Measurements from ENCODE around the gene ROR2. TPM values are rescaled to one million over a fixed set of nuclear protein-coding genes. Genes with fewer than 3 reads are reported as not detected.

The ROR2 gene
- total RNA-seq, 4 donors from 2014 or later: 4.2 to 23.2 (median 11.2) TPM

DNA sequence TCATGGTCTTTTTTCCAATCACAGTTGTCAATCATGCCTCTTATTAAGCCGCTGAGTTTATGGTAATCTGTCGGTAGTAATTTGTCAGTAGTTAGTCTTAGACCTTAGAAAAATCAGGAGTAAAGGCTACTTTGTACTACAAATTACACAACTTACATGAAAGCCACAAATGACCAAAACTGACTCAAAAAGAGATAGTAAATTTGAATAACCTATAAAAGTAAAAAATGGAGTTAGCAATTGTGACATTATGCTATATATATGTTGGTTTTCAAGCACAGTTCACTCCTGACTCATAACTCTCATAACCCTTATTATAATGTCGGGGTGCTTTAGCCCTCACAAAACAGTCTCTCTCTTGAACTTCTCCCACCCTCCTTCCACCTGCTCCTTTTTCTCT lies 251.8 kb downstream of the ROR2 start:
- Histone ChIP-seq H3K27ac (no peak overlapping the region), H3K9me3 (no peaks in the 10 kb centered on the region), H3K27me3 (no peaks in the 10 kb centered on the region), H3K4me1 (peaks cover 0 to 4% (median 0%) of the 10 kb centered on the region in 4 donors), H3K36me3 (no peaks in the 10 kb centered on the region), H3K4me3 (no peak overlapping the region)
- DNase-seq: no peak
- TF ChIP-seq POLR2A (IDR thresholded peaks at IDR 0.05) (no peak), EP300 (IDR thresholded peaks at IDR 0.05; ENCODE audit: low read depth) (no peak), POLR2AphosphoS5 (IDR thresholded peaks at IDR 0.05) (no peak), CTCF (IDR thresholded peaks at IDR 0.05) (no peak)
- intact Hi-C loops (cut with DNase I; ENCODE audit: low total_unique reads) (no loop called here), in situ Hi-C loops (cut with MboI; ENCODE audit: low pct_ligation_motif_present in 1 of 4, low pct_unique_long_range_greater_than_20kb in 1 of 4, low sequenced_read_pairs in 3 of 4) (loop anchor here in 2 of 4 donors (25.0 kb wide), 2 partner anchors 261 to 786 kb away; no protein-coding TSS in a partner anchor)
- WGBS, 2 donors (ENCODE audit: low coverage in 1 of 2): 73 to 79% methylated on average over 3 of the region's 3 CpGs

GRCh38 chr9:91697201-91697600 lies 252.8 kb downstream of the ROR2 start:
- TF ChIP-seq POLR2AphosphoS5 (IDR thresholded peaks at IDR 0.05): no peak
- no peak for TF ChIP-seq EP300 (IDR thresholded peaks at IDR 0.05; ENCODE audit: low read depth)
- TF ChIP-seq POLR2A (IDR thresholded peaks at IDR 0.05): no peak
- no peak for TF ChIP-seq CTCF (IDR thresholded peaks at IDR 0.05)
- Histone ChIP-seq H3K27ac (no peak overlapping the region), H3K27me3 (no peaks in the 10 kb centered on the region), H3K4me3 (no peak overlapping the region), H3K36me3 (no peaks in the 10 kb centered on the region), H3K9me3 (no peaks in the 10 kb centered on the region), H3K4me1 (peaks cover 0 to 4% (median 0%) of the 10 kb centered on the region in 4 donors)
- no peak for DNase-seq
- in situ Hi-C loops (cut with MboI; ENCODE audit: low pct_ligation_motif_present in 1 of 4, low pct_unique_long_range_greater_than_20kb in 1 of 4, low sequenced_read_pairs in 3 of 4): loop anchor here in 2 of 4 donors (25.0 kb wide), 2 partner anchors 260 to 785 kb away; no protein-coding TSS in a partner anchor
- intact Hi-C loops (cut with DNase I; ENCODE audit: low total_unique reads): no loop called here
- WGBS, 2 donors (ENCODE audit: low coverage in 1 of 2): 60 to 95% methylated on average over 4 of the region's 7 CpGs

GRCh38 chr9:91694081-91694870 lies 255.8 kb downstream of the ROR2 start:
- no peaks in the 10 kb centered on the region for H3K9me3 ChIP-seq
- H3K4me3 ChIP-seq: no peak overlapping the region
- H3K27me3 ChIP-seq: no peaks in the 10 kb centered on the region
- TF ChIP-seq POLR2A (IDR thresholded peaks at IDR 0.05) (no peak), CTCF (IDR thresholded peaks at IDR 0.05) (no peak), EP300 (IDR thresholded peaks at IDR 0.05; ENCODE audit: low read depth) (no peak), POLR2AphosphoS5 (IDR thresholded peaks at IDR 0.05) (no peak)
- intact Hi-C loops (cut with DNase I; ENCODE audit: low total_unique reads) (no loop called here), in situ Hi-C loops (cut with MboI; ENCODE audit: low pct_ligation_motif_present in 1 of 4, low pct_unique_long_range_greater_than_20kb in 1 of 4, low sequenced_read_pairs in 3 of 4) (loop anchor here in 2 of 4 donors (25.0 kb wide), 2 partner anchors 257 to 782 kb away; no protein-coding TSS in a partner anchor)
- peaks cover 0 to 4% (median 0%) of the 10 kb centered on the region in 4 donors for H3K4me1 ChIP-seq
- no peak for DNase-seq
- H3K36me3 ChIP-seq: no peaks in the 10 kb centered on the region
- no peak overlapping the region for H3K27ac ChIP-seq
- WGBS, 2 donors (ENCODE audit: low coverage in 1 of 2): 66 to 81% methylated on average over 5 to 6 of the region's 6 CpGs

- no peak for TF ChIP-seq POLR2AphosphoS5 (IDR thresholded peaks at IDR 0.05)
- no peak for TF ChIP-seq CTCF (IDR thresholded peaks at IDR 0.05)
- no peak for TF ChIP-seq POLR2A (IDR thresholded peaks at IDR 0.05)
- TF ChIP-seq EP300 (IDR thresholded peaks at IDR 0.05; ENCODE audit: low read depth): no peak
- no peaks in the 10 kb centered on the region for H3K27me3 ChIP-seq
- in situ Hi-C loops (cut with MboI; ENCODE audit: low pct_ligation_motif_present in 1 of 4, low pct_unique_long_range_greater_than_20kb in 1 of 4, low sequenced_read_pairs in 3 of 4): loop anchor here in 2 of 4 donors (25.0 kb wide), 2 partner anchors 256 to 781 kb away; no protein-coding TSS in a partner anchor
Measured at GRCh38 chr9:91693226-91693625, 256.8 kb downstream of the ROR2 start.

More at GRCh38 chr9:91693226-91693625, 256.8 kb downstream of the ROR2 start:
- Histone ChIP-seq H3K27ac (no peak overlapping the region), H3K36me3 (no peaks in the 10 kb centered on the region), H3K9me3 (no peaks in the 10 kb centered on the region), H3K4me1 (peaks cover 0 to 4% (median 0%) of the 10 kb centered on the region in 4 donors), H3K4me3 (no peak overlapping the region)
- intact Hi-C loops (cut with DNase I; ENCODE audit: low total_unique reads): no loop called here
- no peak for DNase-seq
- WGBS, 2 donors (ENCODE audit: low coverage in 1 of 2): 73 to 82% methylated on average over 6 to 7 of the region's 7 CpGs
